HAP-1 (cell line): ENCODE data around the gene SLC8B1.

Experiments used
- DNase-seq, 2 experiments: peaks; one replicate each; pipeline ENCODE4 v3.0.0-alpha.2; 2016 to 2020; ENCODE audit warnings: low spot score in 2 of 2
- H3K27me3 ChIP-seq: fragments of 250-450 bp; sonication (Bioruptor Pico); 2 replicates; pipeline ENCODE4 v1.5.1; 2020; ENCODE audit warnings: low read depth, mild to moderate bottlenecking, moderate library complexity
- H3K36me3 ChIP-seq: fragments of 250-450 bp; sonication (Bioruptor Pico); replicated peaks from 2 replicates; pipeline ENCODE4 v1.5.1; 2020; ENCODE audit warnings: mild to moderate bottlenecking
- H3K4me1 ChIP-seq: fragments of 250-450 bp; sonication (Bioruptor Pico); 2 replicates; pipeline ENCODE4 v1.5.1; 2020; ENCODE audit warnings: mild to moderate bottlenecking
- H3K4me3 ChIP-seq: fragments of 250-450 bp; sonication (Bioruptor Pico); 2 replicates; pipeline ENCODE4 v1.5.1; 2020; ENCODE audit warnings: mild to moderate bottlenecking, moderate library complexity
- H3K9me3 ChIP-seq: fragments of 250-450 bp; sonication (Bioruptor Pico); 2 replicates; pipeline ENCODE4 v1.5.1; 2020; ENCODE audit warnings: mild to moderate bottlenecking, moderate library complexity
- in situ Hi-C: fragments of 300-500 bp; cut with MboI; formaldehyde crosslinking; loops from 3 replicates; pipeline ENCODE4 v1.14.3; 2020; ENCODE audit warnings: low sequenced_read_pairs, inconsistent platforms, mixed read lengths

The SLC8B1 gene

DNA sequence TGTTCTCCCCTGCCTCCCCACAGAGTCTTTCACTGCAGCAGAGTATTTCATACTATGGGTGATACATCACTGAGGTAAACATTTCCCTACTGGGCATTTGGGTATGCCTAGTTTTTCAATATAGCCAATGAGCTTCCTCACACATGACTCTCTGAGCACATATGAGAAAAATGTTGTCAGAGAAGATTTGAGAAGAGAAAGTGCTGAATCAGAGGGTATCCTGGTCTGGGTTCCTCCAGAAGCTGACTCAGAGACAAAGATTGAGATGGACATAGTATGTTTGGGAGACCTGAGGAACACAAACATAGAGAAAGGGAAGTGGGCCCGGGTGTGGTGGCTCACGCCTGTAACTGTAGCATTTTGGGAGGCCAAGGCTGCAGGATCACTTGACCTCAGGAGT lies 12.6 kb downstream of the SLC8B1 start:
- no peak for DNase-seq
- no peak overlapping the region for H3K4me3 ChIP-seq
- H3K4me1 ChIP-seq: no peaks in the 10 kb centered on the region
- peaks cover 56% of the 10 kb centered on the region for H3K36me3 ChIP-seq
- H3K27me3 ChIP-seq: no peaks in the 10 kb centered on the region
- no peaks in the 10 kb centered on the region for H3K9me3 ChIP-seq
- in situ Hi-C loops: no loop called here

DNA sequence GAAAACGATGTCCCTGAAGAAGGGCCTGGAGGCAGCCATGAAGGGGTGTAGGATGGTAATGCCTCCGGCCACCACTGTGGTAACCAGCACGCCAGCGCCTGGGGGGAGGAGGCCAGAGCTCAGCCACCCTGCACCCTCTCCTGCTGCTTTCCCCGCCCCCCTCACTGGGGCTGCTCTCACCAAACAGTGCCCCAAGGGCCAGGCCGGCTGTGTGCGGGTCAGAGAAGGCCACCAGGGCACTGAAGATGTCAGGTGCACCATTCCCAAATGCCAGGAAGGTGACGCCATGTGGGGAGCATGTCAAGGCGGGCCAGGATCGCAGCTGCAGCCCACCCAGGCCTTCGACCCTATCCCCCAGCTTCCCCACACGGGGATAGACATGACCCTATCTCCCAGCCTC lies 14.5 kb downstream of the SLC8B1 start:
- in situ Hi-C loops: no loop called here
- no peak for DNase-seq
- Histone ChIP-seq H3K9me3 (no peaks in the 10 kb centered on the region), H3K27me3 (no peaks in the 10 kb centered on the region), H3K4me1 (no peaks in the 10 kb centered on the region), H3K36me3 (peaks cover 63% of the 10 kb centered on the region), H3K4me3 (no peak overlapping the region)

DNA sequence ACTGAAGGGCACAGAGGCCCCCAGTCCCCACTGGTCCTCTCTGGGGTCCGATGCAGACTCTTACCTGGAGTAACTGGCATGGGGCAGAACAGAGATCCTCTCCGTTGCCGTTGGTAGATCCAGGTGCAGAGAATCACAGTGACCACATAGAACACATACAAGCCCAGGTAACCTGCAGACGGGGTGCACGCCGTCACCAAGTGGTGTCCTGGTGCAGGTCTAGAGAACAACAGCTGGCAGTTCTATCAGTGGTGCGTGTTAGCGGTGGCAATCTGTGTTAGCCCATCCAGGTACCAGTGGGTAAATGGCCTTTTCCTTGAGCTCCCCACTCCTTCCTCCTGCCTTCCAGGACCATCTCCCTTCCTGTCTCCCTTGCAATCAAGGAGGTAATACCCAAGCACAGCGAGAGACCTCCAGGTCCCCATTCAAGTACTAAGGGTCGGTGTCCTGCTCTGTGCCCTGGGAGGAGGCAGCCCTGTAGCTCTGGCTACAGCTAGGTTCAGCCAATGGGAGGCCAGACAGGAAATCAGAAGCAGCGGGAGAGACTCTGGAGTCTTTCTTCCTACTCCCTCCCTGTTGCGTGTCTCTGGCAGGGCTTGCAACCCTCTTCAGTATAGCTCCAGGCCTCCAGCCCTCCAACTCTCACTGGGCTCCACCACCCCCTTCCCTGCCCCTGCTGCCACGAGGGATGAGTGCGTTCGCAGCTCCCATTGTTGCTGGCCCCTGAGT lies 15.8 kb downstream of the SLC8B1 start:
- DNase-seq: no peak
- H3K4me3 ChIP-seq: no peak overlapping the region
- H3K36me3 ChIP-seq: peaks cover 76% of the 10 kb centered on the region
- in situ Hi-C loops: no loop called here
- H3K4me1 ChIP-seq: no peaks in the 10 kb centered on the region
- H3K27me3 ChIP-seq: no peaks in the 10 kb centered on the region
- H3K9me3 ChIP-seq: no peaks in the 10 kb centered on the region

DNA sequence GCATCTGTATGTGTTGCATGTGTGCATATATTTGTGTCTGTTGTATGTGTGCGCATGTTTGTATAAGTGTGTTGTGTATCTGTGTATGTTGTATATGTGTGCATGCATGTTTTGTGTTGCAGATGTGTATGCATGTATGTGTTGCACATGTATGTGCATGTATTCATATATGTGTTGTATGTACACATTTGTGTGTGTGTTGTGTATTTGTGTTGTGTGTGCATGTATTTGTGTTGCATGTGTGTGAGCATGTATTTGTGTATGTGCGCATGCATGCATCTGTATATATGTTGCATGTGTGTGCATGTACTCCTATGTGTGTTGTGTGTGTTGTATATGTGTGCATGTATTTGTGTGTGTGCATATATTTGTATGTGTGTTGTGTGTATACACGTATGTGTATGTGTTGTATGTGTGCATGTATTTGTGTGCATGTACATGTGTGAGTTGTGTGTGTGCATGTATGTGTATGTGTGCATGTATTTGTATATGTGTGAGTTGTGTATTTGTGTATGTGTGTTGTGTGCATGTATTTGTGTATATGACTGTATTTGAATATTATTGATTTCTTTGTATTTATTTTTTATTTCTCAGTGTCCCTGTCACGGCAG lies 16.8 kb downstream of the SLC8B1 start:
- no peak for DNase-seq
- H3K4me3 ChIP-seq: no peak overlapping the region
- no peaks in the 10 kb centered on the region for H3K9me3 ChIP-seq
- peaks cover 82% of the 10 kb centered on the region for H3K36me3 ChIP-seq
- H3K4me1 ChIP-seq: no peaks in the 10 kb centered on the region
- in situ Hi-C loops: no loop called here
- no peaks in the 10 kb centered on the region for H3K27me3 ChIP-seq

DNA sequence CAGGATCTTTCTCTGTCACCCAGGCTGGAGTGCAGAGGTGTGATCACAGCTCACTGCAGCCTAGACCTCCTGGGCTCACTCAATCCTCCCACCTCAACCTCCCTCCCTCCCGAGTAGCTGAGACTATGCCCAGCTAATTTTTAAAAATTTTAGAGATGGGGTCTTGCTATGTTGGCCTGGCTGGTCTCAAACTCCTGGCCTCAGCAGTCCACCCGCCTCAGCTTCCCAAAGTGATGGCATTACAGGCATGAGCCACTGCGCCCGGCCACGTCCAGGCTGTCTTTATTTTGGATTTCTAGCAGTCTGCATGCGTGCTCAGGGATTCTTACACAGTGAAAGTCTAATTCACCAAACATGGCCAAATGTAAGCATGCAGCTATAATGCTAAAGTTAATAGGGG lies 17.8 kb downstream of the SLC8B1 start:
- Histone ChIP-seq H3K9me3 (no peaks in the 10 kb centered on the region), H3K27me3 (no peaks in the 10 kb centered on the region), H3K4me3 (no peak overlapping the region), H3K4me1 (no peaks in the 10 kb centered on the region), H3K36me3 (peaks cover 83% of the 10 kb centered on the region)
- in situ Hi-C loops: no loop called here
- no peak for DNase-seq

DNA sequence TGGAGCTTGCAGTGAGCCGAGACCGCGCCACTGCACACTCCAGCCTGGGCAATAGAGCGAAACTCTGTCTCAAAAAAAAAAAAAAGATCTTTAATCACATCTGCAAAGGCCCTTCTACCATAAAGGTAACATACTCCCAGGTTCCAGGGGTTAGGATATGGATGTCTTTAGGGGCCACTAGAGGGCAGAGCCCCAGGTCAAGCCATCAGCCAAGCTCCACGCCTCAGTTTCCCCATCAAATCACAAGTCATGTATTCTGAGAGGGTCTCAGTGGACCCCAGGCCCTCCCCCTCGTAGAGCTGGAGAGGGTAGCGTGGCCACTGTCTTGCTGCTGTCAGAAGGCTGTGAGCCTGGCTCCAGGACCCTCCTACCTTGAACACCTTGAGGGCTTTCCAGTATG lies 18.8 kb downstream of the SLC8B1 start:
- Histone ChIP-seq H3K27me3 (no peaks in the 10 kb centered on the region), H3K4me3 (no peak overlapping the region), H3K36me3 (peaks cover 73% of the 10 kb centered on the region), H3K9me3 (no peaks in the 10 kb centered on the region), H3K4me1 (no peaks in the 10 kb centered on the region)
- in situ Hi-C loops: no loop called here
- no peak for DNase-seq

DNA sequence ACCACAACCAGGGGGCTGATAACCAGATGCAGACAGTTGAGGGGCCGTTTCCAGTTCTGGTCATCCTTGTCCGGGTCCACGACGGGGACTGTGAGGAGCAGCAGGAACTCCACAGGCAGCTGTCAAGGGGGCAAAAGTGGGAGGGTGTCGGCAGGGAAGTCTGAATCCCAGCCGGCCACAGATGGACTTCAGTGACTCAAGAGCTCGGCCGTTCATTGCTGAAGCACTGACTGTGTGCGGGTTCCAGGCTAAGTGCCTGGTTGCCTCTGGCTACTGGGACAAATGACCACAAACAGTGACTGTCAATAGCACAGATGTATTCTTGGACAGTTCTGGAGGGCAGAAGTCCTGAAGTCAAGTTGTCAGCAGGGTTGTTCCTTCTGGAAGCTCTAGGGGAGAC lies 19.6 kb downstream of the SLC8B1 start:
- Histone ChIP-seq H3K9me3 (no peaks in the 10 kb centered on the region), H3K4me1 (no peaks in the 10 kb centered on the region), H3K27me3 (no peaks in the 10 kb centered on the region), H3K4me3 (no peak overlapping the region), H3K36me3 (peaks cover 75% of the 10 kb centered on the region)
- in situ Hi-C loops: no loop called here
- DNase-seq: no peak

DNA sequence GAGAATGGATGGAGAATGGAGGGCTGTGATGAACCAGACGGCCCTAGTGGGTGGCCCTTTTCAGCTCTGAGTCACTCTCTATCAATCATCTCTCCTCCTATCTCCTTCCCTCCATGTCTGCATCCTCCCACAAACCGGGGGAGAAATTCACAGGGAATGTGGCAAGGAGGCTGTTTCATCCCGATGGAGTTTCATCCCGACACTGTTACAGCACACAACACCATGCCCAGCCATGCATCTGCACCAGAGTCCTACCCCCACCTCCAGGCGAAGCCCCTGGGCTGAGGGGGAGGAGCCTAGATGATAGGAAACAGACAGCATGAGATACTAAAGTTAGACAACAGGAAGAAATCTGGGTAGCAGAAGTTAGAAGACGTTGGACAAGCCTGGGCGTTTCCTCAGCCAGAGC lies 20.8 kb downstream of the SLC8B1 start:
- in situ Hi-C loops: no loop called here
- peaks cover 80% of the 10 kb centered on the region for H3K36me3 ChIP-seq
- H3K4me1 ChIP-seq: no peaks in the 10 kb centered on the region
- H3K9me3 ChIP-seq: no peaks in the 10 kb centered on the region
- no peaks in the 10 kb centered on the region for H3K27me3 ChIP-seq
- H3K4me3 ChIP-seq: no peak overlapping the region
- DNase-seq: no peak

DNA sequence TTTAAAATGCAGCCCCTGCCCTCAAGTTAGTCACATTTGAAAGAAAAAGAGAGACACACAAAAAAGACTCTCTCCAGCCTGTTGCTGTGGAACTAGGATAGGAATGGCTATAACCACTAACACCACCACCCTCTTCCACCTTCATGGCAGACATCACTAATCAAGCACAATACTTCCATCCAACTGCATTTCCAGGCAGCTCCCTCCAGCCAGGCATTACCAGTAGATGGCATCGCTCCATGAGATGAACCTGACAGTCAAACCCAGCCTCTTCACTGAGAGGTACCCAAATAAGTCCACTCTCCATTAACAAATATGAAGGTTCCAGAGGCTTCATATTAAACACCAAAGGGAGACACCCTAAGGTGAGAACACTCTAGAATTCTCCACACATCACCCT lies 24.4 kb downstream of the SLC8B1 start:
- peak in 1 of 2 experiments; percentile 37 for DNase-seq
- in situ Hi-C loops: no loop called here
- Histone ChIP-seq H3K9me3 (no peaks in the 10 kb centered on the region), H3K36me3 (peaks cover 69% of the 10 kb centered on the region), H3K27me3 (no peaks in the 10 kb centered on the region), H3K4me3 (no peak overlapping the region), H3K4me1 (no peaks in the 10 kb centered on the region)

DNA sequence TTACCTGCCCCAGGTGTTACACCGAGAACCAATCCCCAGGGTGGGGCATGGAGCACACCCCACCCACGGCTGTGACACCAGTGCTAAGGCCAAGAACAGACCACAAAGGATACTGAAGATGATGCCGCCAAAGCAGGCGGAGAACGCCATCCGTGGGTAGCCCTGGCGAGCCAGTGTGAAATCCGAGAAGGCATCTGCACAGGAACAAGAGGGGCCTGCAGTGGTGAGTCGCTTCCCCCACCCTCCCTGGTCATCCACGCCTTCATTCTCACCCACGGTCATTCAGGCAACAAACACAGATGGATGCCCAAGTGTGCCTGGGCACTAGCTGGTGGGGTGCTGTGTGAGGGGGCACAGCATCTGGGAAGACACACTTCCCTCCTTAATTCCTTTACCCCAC lies 28.5 kb downstream of the SLC8B1 start:
- no peaks in the 10 kb centered on the region for H3K27me3 ChIP-seq
- no peaks in the 10 kb centered on the region for H3K4me1 ChIP-seq
- no peak overlapping the region for H3K4me3 ChIP-seq
- no peak for DNase-seq
- H3K36me3 ChIP-seq: peaks cover 63% of the 10 kb centered on the region
- H3K9me3 ChIP-seq: no peaks in the 10 kb centered on the region
- in situ Hi-C loops: no loop called here

DNA sequence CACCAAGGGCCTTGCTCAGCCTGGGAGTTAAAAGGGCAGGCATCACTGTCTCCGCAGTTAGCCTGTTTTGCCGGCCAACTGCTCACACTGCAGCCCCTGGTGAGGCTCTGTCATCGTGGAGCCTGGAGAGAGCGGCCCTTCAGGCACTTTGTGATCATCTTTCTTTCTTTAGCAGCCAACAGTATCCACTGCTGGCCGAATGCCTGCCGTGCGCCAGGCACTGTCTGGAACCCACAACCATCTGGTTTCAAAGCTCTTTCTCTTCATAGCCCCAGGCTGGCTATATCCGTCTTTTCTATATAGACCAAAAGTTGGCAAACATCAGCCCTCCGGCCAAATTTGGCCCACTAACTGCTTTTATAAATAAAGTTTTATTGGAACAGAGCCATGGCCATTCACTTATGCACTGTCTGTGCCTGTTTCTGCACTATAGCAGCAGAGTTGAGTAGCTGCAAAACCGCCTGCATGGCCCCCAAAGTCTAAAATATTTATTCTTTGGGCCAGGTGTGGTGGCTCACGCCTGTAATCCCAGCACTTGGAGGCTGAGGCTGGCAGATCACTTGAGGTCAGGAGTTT lies 29.5 kb downstream of the SLC8B1 start:
- in situ Hi-C loops: no loop called here
- H3K4me3 ChIP-seq: no peak overlapping the region
- no peaks in the 10 kb centered on the region for H3K27me3 ChIP-seq
- H3K4me1 ChIP-seq: no peaks in the 10 kb centered on the region
- peaks cover 61% of the 10 kb centered on the region for H3K36me3 ChIP-seq
- H3K9me3 ChIP-seq: no peaks in the 10 kb centered on the region
- DNase-seq: no peak

DNA sequence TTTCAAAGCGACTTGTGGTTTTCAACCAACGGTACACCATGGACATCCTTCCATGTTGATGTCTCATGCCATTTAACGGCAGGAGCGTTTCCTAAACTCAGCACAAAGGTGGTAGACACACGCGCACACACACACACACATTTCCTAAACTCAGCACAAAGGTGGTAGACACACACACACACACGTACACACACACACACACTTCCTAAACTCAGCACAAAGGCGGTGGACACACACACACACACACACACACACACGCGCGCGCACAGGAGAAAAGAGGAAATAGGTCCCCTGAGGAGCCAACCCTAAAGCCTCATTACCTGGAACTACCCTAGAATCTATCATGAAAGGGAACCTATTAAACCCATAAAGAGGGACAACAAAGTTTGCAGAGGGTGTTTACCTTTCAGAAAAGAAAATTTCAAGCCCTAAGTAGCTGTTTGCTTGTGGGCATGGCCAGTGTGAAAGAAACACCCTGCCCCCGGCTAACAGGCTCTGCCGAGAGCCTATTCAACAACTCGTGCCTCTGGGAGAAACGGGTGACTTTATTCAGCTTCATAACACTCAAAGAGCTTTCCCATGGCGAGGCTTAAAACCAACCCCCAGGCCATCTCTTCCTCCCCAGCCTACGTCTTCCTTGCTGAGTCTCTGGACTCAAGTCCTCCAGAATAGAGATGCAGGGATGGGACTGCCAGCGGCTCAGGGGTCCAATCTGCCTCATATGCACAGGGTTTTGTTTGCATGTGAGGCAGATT lies 31.8 kb downstream of the SLC8B1 start:
- in situ Hi-C loops: no loop called here
- no peaks in the 10 kb centered on the region for H3K9me3 ChIP-seq
- H3K27me3 ChIP-seq: no peaks in the 10 kb centered on the region
- H3K4me1 ChIP-seq: peaks cover 3% of the 10 kb centered on the region
- peak in 1 of 2 experiments; percentile 44 for DNase-seq
- H3K4me3 ChIP-seq: no peak overlapping the region
- peaks cover 65% of the 10 kb centered on the region for H3K36me3 ChIP-seq

DNA sequence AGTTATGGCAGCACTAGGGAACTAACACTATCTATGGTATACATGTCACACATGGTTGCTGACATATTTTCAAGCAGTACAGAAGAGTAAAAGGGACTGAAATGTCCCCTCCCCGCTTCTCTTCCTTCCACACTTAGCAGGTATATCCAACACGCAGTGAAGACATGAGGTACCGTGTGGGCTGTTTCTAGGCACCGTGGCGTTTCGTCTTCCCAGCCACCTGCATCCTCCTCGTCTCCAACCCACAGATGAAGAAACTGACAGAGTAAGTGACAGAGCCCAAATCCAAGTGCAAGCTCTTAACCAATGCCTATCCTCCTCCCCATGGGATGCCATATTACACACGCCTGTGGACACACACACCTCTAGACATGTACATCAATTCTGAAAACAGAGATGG lies 32.4 kb downstream of the SLC8B1 start:
- peaks cover 3% of the 10 kb centered on the region for H3K4me1 ChIP-seq
- no peaks in the 10 kb centered on the region for H3K9me3 ChIP-seq
- H3K4me3 ChIP-seq: no peak overlapping the region
- no peak for DNase-seq
- no peaks in the 10 kb centered on the region for H3K27me3 ChIP-seq
- in situ Hi-C loops: no loop called here
- peaks cover 59% of the 10 kb centered on the region for H3K36me3 ChIP-seq

DNA sequence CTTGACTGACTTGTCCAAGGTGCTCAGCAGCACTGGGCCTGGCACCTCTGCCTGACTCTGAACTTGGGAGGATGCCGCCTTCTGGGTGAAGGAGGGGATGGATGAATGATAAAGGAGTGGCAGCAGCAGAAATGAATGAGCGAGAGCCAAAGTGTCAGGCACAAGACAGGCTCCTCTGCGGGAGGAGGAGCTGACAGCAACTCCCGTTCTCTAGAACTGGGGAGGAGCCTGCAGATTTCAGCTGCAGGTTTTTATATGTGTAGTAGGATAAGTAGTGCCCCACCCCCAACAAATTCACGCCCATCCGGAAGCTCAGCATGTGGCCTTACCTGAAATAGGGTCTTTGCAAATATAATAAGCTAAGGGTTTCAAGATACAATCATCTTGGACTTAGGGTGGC lies 33.1 kb downstream of the SLC8B1 start:
- H3K36me3 ChIP-seq: peaks cover 55% of the 10 kb centered on the region
- no peaks in the 10 kb centered on the region for H3K27me3 ChIP-seq
- H3K9me3 ChIP-seq: no peaks in the 10 kb centered on the region
- in situ Hi-C loops: no loop called here
- H3K4me3 ChIP-seq: no peak overlapping the region
- no peak for DNase-seq
- H3K4me1 ChIP-seq: peaks cover 3% of the 10 kb centered on the region
